ENCODE data around the gene EZR.
A peak's percentile ranks its signal among the peaks of the same experiment; 100 is the strongest.

The EZR gene

GRCh38 chr6:158819213-158819976 lies at the start of gene EZR:
Gene EZR (minus strand): TSS chr6:158819368. CDS start chr6:158818093, 1,275 bp downstream.
- peak; percentile 81 for DNase-seq

- no peak for DNase-seq
Measured at GRCh38 chr6:158868122-158868480, 48.9 kb upstream of the EZR start.

GRCh38 chr6:158867381-158868121 lies 48.4 kb upstream of the EZR start:
- DNase-seq, result no peak

DNA sequence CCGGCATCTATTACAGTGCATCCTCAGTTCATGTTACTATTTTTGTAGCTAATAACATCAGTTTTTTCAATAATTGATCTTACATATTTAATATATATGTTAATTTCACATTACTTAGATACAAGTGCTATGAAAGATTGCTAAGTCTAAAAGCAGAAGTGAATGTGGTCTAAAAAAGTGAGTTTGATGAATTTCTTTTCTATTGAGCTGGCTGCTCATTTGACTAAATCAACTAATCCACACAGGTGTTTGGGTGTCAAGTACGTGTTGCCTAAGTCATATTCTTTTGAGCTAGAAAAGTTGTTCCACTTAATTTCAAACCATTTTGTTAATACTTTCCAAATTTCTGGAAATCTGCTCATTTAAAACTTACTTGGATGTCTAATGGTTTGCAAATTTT lies 46.6 kb upstream of the EZR start:
- no peak for DNase-seq

GRCh38 chr6:158863646-158864045 lies 44.5 kb upstream of the EZR start:
- DNase-seq, result no peak

DNA sequence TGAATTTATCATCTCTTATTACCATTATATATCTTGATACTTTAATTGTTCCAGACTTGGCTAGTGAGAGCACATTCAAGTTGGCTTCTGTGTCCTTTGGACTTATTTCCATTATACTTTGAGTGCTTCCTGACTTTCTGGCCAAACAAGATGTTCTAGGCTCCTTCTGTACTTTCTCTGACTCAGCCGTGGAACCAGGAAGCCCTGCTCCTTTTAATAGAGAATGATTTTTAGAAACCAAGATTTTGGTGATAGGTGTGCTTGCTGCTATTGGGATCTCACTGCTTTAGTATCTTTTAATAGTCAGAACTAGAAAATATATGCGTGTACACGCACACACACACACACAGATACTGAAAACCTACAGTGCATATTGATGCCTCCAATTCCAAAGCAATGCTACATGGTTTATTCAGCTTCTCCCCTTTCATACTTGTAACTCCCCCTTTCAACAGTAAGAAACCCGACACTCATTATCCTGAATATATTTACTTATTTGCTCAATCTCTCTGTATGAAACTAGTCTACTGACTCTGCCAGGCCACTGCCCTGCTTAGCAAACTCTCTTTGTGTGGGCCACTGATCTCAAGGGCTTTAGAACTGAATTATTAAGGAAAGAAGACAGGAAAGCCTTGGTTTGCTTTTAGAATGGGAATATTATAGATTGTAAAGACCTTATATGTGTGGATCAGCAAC lies 42.7 kb upstream of the EZR start:
- DNase-seq, result no peak

DNA sequence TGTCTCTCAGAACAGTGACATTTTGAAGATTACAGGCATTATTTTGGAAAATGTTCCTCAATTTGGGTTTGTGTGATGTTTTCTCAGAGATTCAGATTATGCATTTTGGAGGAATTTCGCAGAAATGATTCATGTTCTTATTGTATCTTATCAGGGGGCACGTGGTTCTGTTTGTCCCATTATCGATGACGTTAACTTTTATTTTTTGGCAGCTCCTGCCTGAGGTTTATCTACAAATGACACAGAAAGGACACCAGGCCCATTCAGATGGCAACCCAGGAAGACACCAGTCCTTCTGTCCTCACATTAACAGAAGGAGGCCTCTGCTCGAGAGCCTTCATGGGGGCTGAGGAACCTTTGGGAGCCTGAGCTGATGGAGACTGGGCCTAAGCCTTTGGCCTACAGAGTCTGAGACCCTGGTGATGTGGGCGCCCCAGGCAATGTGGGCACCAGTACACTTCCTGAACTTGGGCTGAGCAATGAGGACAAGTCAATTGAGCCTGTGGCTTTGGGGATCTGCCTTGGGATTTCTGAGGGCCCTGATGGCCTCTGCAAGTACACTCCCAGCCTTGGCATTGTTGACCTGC lies 41.2 kb upstream of the EZR start:
- DNase-seq, result no peak

GRCh38 chr6:158856261-158856660 lies 37.1 kb upstream of the EZR start:
- no peak for DNase-seq

DNA sequence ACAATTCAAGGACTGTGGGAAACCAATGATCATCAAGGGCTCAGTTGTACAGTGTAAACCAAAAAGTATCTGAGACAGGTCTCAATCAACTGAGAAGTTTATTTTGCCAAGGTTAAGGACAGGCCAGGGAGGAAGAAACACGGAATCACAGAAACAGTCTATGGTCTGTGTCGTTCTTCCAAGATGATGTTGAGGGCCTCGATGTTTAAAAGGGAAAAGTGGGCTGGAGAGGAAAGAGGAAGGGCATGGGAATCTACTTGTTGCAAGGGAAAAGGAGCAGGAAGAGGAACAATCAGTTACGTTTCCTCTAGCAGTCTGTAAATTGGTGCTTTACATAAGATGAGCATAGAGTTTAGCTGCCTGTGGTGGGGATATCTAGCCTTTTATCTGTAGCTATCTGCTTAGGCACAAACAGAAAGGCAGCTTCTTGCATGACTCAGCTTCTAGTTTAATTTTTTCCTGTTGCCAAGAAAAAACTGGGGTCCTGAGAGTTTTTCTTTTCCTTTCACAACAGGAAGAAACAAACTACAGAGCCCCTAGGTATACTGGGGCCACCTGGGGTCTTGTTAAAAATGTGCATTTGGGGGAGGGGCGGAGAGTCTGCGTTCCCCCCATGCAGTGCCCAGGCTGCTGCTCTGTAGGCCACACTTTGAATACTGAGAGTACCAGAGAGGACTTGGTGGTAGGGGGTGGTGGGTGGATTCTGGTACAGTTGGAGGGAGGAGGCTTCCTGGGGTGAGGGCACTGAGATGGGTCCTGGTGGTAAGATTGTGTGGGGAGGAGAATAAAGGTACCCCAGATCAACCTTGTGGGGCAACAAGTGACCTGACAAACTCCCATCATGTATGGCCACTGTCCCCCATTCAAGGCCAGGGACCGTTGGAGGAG lies 35.3 kb upstream of the EZR start:
- no peak for DNase-seq

- DNase-seq, result no peak
Measured at GRCh38 chr6:158853880-158854213, 34.7 kb upstream of the EZR start.

GRCh38 chr6:158853072-158853879 lies 34.1 kb upstream of the EZR start:
- peak; percentile 79 for DNase-seq

DNA sequence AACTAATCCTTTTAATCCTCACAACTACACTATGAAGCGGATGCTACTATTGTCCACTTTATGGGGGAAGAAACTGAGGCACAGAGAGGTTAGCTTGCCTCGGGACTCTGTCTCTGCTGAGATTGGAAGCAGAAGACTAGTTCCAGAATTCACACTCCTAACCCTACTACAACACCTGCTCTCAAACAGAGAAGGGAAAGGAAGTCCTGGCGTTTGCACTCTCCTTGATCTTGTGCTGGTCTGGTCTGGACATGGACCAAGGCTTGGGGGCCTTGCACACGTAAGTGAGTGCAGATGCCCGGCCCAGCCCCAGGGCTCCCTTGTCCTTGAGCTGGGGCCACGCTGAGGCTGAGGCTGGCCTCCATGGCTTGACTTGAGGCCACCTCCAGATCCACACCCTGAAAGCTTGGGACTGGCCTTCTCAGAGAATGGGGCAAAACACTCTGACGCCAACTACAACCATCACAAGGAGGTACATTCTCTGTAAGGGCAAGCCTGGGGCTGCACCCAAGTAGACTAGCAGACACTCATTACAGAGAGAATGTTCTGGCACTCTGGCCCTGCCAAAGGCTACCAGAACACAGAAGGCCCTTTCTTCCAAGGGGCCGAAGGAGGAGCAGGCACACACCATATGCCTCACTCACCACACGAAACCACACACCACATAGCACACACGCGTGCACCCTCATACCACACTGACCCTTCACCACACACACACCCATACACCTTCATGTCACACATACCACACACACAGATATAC lies 33.3 kb upstream of the EZR start:
- no peak for DNase-seq

DNA sequence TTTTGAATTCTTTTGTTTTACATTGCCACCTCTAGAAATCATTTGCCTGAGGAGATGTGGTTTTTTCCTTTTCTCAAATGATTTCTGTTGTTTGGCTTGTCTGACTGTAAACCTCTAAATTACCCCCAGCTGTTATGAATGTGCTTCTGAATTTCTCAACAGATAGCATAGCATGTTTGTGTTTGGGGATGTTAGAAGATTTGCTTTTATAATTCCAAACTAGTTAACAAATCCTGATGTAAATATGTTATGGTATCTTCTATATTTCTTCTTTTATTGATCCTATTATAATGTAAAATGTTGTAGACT lies 31.6 kb upstream of the EZR start:
- DNase-seq, result no peak

DNA sequence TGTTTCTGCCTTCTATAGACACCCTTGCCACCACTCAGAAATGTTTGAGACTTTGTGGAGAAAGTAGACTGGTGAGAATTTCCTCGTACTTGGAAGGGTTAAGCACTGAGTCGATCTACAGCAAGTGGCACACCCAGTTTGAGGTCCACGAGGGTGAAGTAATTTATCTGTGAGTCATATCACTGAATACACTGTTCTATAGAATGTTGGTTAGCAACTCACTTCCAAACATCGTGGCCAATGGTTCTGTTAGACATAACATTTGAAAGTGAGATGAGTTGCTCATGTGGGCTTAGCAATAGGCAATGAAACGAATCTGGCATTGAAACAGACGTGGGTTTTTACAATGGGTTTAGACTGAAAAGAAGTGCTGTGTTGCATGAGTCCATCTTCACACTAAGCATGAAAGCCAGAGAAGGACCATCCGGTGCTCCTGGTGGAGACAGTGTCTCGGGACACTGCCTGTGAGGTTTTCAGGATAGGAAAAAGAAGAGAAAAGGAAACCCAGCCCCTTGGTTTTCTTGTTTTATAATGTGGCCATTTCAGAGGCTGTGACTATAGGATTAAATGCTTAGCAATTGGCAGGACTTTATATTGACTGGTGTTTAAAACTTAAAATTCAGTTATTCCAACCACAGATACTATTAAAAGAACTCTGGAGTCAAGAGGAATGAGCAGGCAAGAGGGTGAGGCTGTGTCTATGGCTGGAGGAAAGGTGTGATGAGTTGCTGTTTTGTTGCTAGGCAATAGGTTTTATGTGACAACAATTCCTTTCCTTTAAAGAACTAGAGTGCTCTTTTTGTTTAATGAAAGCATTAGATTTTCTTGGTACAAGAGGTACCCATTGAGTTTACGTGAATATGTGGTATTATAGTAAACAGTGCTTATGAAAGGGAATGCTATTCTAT lies 31.0 kb upstream of the EZR start:
- peak; percentile 44 for DNase-seq

DNA sequence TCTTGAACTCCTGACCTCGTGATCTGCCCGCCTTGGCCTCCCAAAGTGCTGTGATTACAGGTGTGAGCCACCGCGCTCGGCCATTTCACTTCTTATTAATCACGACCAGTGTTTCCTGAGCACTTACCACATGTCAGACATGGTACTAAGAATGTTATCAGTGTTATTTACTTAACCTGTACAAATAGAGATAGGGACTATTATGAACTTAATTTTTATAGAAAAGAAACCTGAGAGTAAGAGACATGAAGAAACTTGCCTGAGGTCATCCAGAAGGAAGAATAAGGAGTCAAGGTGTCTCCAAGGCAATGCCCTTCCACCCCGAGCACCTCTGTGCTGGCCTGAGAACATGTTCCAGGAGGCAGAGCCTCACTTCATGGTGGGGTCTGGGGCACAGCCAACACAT lies 29.3 kb upstream of the EZR start:
- DNase-seq, result no peak

DNA sequence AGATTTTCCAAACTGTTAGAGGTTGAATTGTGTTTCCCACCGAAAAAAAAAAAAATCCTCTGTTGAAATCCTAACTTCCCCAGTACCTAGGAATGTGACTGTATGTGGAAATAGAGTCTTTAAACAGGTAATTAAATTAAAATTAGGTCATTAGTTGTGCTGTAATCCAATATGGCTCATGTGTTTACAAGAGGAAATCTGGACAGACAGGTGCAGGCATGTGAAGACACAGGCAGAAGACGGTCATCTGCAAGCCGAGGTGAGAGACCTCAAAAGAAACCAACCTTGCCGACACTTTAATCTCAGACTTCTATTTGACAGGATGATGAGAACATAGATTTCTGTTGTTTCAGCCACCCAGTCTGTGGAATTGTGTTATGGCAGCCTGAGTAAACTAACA lies 28.6 kb upstream of the EZR start:
- no peak for DNase-seq

GRCh38 chr6:158847012-158847529 lies 27.9 kb upstream of the EZR start:
- DNase-seq, result no peak

DNA sequence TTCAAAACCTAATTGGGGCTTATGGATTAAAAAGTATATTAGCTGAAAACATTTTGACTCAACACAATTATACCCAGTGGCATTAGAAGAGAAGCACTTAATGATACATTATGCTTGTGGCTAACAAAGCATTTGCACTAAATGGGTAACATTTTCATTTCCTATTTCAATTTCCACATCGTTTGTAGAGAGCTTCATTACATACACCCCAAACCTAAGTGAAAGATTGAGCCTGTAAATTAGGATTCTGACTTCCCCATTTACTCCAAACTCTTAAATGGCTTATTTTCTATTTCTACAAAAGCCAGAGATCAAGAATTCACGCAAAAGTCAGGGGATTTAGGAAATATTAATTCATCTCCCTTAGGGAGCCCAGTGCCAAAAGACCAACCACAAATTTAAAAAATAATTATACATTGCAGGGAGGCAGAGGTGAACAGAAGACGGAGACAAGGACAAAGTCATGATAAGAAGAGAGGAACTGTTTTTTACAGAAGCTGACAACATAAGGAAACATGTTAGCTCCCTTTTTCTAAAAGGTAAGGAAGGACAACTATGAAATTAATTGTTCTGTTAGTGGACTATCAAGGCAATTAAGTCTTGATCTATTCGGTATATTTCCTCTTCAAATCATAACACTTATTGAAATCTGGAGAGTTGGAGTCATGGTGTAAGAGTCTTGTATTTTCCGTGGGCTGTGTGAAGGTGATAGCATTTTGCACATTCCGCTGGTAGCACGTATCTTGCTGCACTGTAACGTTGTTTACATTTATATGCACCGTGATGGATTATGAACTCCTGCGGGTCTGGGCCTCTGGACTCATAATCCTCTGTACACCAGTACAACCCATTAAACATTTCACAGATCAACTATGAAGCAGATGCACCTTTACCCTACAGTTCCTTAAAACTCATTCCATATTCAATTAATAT lies 24.8 kb upstream of the EZR start:
- no peak for DNase-seq

DNA sequence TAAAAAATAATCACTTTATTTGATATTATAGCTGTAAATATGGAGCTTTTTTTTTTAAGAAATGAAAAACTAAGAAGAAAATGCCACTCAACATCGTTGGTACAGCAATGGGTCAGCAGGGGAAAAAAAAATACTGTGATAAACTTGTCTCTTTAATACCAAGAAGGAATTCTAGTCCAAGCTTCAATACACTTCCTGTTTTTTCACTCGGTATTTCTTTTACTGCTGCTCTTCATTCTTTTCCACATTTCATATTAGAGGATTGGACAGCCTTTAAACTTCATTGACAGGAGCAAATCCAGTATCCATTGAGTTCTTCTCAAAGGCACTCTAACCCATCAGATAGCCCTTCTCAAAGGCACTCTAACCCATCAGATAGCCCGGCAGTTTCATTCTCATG lies 22.2 kb upstream of the EZR start:
- DNase-seq, result no peak
